Glutamatergic neuron (in vitro differentiated cells): ENCODE results near the gene MRPL53. TPM values are rescaled to one million over a fixed set of nuclear protein-coding genes. Genes with fewer than 3 reads are reported as not detected.

ENCODE experiments used
- DNase-seq: peaks from one replicate; pipeline ENCODE4 v3.0.0; 2022
- H3K27ac Mint-ChIP-seq: one replicate; pipeline ENCODE4 v1.8.0; 2020; ENCODE audit warnings: mild to moderate bottlenecking, mixed read lengths, inconsistent platforms; ENCODE audit not compliant: unreplicated experiment
- H3K27me3 Mint-ChIP-seq: one replicate; pipeline ENCODE4 v1.8.0; 2020; ENCODE audit warnings: mild to moderate bottlenecking, moderate library complexity, mixed read lengths, inconsistent platforms; ENCODE audit not compliant: unreplicated experiment
- H3K36me3 Mint-ChIP-seq: one replicate; pipeline ENCODE4 v1.8.0; 2020; ENCODE audit warnings: mild to moderate bottlenecking, mixed read lengths, inconsistent platforms; ENCODE audit not compliant: unreplicated experiment
- H3K4me1 Mint-ChIP-seq: one replicate; pipeline ENCODE4 v1.8.0; 2020; ENCODE audit warnings: mild to moderate bottlenecking, low read depth, mixed read lengths, inconsistent platforms; ENCODE audit not compliant: unreplicated experiment
- H3K4me3 Mint-ChIP-seq: one replicate; pipeline ENCODE4 v1.8.0; 2020; ENCODE audit warnings: mild to moderate bottlenecking, mixed read lengths, inconsistent platforms; ENCODE audit not compliant: unreplicated experiment
- H3K9me3 Mint-ChIP-seq: one replicate; pipeline ENCODE4 v1.8.0; 2020; ENCODE audit warnings: mild to moderate bottlenecking, moderate library complexity, mixed read lengths, inconsistent platforms; ENCODE audit not compliant: unreplicated experiment
- total RNA-seq: library from RNA; stranded (reverse); fragmentation: NEBNext Ultra II Directional; extraction: Animal tissue kit (Norgen Biotek cat#: 25700); gene quantifications from one replicate; pipeline ENCODE4 v1.2.1, GENCODE V29; 2021; ENCODE audit not compliant: unreplicated experiment
- TF ChIP-seq, protein P1 (sequence below): fragments of 200-600 bp; sonication (generic); IDR thresholded peaks from one replicate; pipeline ENCODE4 v1.5.0; 2021; ENCODE audit not compliant: partially characterized antibody, unreplicated experiment

The MRPL53 gene
- total RNA-seq, 1 donor from 2014 or later, result 63.9 TPM

DNA sequence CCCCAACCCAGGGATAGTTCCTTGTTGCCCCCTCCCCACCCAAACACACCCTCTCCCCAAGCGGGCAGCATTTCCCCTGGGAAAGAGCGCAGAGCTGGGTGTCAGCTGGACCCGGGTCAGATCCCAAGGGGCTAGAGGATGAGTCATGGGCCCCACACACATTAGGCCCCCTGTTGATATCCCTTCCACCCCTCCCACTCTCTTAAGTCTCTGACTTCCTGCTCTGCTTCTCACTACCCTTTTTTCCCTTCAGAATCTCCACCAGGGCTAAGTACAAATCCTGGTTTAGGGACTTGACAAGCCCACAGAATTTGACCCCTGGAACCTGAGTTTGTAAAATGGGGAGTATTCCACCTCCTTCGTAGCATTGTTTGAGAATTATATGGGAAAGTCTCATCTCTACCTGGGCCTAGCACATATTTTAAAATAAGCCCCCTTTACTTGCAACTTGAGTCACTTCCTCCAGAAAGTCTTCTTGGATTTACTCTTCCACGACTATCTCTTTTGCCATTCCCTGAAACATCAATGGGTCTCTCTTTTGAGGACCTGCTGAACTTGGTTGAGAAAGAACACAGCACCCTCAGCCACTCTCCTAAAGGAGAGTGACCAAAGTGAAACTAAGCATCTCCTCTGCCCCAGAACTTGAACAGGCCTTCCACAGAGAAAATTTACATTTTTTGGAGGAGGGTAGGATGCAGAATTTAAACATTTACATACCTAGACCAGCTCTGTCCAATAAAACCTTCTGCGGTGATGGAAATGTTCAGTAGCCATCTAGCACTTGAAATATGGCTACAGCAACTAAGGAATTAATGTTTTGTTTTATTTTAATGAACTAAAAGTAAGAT is 35.4 kb downstream of the MRPL53 start:
- Mint-ChIP-seq H3K4me3 (peak overlapping the region; percentile 36), H3K4me1 (peaks cover 24% of the 10 kb centered on the region), H3K27ac (no peak overlapping the region), H3K36me3 (no peaks in the 10 kb centered on the region), H3K9me3 (peaks cover 14% of the 10 kb centered on the region), H3K27me3 (peaks cover 11% of the 10 kb centered on the region)
- TF ChIP-seq, protein P1, sequence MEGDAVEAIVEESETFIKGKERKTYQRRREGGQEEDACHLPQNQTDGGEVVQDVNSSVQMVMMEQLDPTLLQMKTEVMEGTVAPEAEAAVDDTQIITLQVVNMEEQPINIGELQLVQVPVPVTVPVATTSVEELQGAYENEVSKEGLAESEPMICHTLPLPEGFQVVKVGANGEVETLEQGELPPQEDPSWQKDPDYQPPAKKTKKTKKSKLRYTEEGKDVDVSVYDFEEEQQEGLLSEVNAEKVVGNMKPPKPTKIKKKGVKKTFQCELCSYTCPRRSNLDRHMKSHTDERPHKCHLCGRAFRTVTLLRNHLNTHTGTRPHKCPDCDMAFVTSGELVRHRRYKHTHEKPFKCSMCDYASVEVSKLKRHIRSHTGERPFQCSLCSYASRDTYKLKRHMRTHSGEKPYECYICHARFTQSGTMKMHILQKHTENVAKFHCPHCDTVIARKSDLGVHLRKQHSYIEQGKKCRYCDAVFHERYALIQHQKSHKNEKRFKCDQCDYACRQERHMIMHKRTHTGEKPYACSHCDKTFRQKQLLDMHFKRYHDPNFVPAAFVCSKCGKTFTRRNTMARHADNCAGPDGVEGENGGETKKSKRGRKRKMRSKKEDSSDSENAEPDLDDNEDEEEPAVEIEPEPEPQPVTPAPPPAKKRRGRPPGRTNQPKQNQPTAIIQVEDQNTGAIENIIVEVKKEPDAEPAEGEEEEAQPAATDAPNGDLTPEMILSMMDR, result no peak
- DNase-seq, result no peak

- no peak overlapping the region for H3K4me3 Mint-ChIP-seq
- H3K27me3 Mint-ChIP-seq, result peaks cover 11% of the 10 kb centered on the region
- TF ChIP-seq, protein P1, result no peak
- peaks cover 14% of the 10 kb centered on the region for H3K9me3 Mint-ChIP-seq
- H3K27ac Mint-ChIP-seq, result no peak overlapping the region
- DNase-seq, result no peak
- no peaks in the 10 kb centered on the region for H3K36me3 Mint-ChIP-seq
- peaks cover 24% of the 10 kb centered on the region for H3K4me1 Mint-ChIP-seq
Observed at GRCh38 chr2:74436111-74436805, 36.2 kb downstream of the MRPL53 start.

DNA sequence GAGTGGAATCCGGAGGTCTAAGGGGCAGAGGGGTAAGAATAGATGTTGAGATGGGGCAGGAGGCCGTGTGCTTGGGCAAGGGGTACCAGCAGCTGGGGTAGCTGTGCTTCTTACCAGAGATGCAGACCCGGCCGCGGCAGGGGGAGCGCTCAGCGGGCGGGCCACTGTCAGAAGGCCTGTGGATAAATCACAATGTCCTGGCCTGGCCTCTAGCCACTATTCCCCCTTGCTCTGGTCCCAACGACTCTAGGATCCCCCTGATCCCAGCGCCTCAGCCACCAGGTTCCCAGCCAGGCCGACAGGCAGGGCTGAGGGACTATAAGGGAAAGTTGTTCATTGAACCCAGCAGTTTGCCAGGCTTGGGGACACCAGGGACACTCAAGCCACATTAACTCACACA is 42.0 kb downstream of the MRPL53 start:
- H3K4me3 Mint-ChIP-seq, result no peak overlapping the region
- peaks cover 2% of the 10 kb centered on the region for H3K4me1 Mint-ChIP-seq
- no peaks in the 10 kb centered on the region for H3K36me3 Mint-ChIP-seq
- H3K27me3 Mint-ChIP-seq, result peaks cover 3% of the 10 kb centered on the region
- H3K9me3 Mint-ChIP-seq, result peaks cover 6% of the 10 kb centered on the region
- TF ChIP-seq, protein P1, result no peak
- H3K27ac Mint-ChIP-seq, result no peak overlapping the region
- DNase-seq, result no peak

DNA sequence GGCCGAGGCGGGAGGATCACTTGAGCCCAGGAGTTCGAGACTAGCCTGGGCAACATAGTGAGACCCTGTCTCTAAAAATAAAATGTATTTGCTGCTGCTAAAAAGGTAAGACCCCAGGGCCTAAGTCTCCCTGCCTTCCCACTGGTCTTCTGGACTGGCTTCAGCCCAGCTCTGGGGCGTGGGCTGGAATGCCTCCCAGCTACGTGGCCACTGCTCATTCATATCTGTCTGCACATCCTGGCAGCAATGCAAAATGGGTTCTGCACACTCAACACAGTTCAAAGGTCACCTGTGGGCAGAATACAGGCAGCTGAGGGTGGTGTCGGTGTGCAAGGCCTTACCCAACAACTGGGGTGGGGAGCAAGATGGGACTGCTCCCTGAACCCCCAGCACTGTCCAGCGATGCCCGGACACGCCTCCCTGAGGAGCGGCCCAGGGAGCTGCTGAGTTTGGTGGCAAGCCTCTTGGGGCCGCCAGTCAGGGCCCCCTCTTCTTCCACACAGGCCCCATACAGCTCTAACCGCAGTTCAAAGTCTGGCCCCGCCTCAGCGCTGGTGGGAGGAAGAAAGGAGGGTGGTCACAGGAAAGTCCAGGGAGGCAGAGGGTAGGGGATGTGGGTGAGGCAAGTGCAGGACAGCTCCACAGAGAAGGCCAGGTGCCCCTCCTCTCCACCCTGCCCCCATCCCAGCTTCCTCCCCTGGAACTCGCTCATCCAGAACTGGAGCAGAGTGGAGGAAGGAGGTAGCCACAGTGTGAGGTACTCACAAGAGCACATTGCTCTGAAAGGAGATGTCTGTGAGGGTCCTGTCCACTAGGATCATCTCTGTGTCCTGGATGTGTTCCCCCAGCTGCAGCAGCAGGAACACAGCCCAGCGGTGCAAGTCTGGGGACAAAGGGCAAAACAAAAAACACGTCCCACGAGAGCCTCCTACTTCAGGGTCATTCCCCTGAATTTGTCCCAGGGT is 42.7 kb downstream of the MRPL53 start:
- Mint-ChIP-seq H3K27ac (no peak overlapping the region), H3K36me3 (no peaks in the 10 kb centered on the region), H3K4me3 (no peak overlapping the region), H3K4me1 (peaks cover 3% of the 10 kb centered on the region), H3K9me3 (peaks cover 8% of the 10 kb centered on the region), H3K27me3 (peaks cover 2% of the 10 kb centered on the region)
- TF ChIP-seq, protein P1, result no peak
- DNase-seq, result no peak
